HepG2 (cell line): ENCODE measurements around the gene LHB. TPM values are rescaled to one million over a fixed set of nuclear protein-coding genes. Genes with fewer than 3 reads are reported as not detected.
A peak's percentile ranks its signal among the peaks of the same experiment; 100 is the strongest.

Experiments used
- ATAC-seq: fragments of 200-7000 bp; cut with Tn5 transposase; 3 replicates; pipeline ENCODE4 v1.9.1; 2020; ENCODE audit warnings: mild to moderate bottlenecking, moderate library complexity
- BruUV-seq: library from RNA; stranded (reverse); fragments of 400-500 nt; replicated peaks from 2 replicates; lab custom pipeline; 2021; lab: Mats Ljungman, UMichigan
- CTCF ChIA-PET: fragments of 300-600 bp; formaldehyde crosslinking; extraction: SDS; loops from one replicate; lab custom pipeline; 2021; ENCODE audit warnings: low total read pairs, inconsistent platforms, low intra/inter-chr PET ratio; lab: Yijun Ruan, JAX
- POLR2A ChIA-PET: fragments of 350-600 bp; sonication (Branson Sonifier 250); formaldehyde crosslinking; loops from one replicate; lab custom pipeline; 2020; ENCODE audit warnings: antibody characterized with exemption, inconsistent platforms; lab: Yijun Ruan, JAX
- DNase-seq: peaks from one replicate; pipeline ENCODE4 v3.0.0-alpha.2; 2015; ENCODE audit warnings: low spot score
- FAIRE-seq: peaks from 3 replicates; lab custom pipeline; 2011; peaks lifted over from hg19 to GRCh38; lab: Jason Lieb, UNC
- H2AFZ ChIP-seq: one replicate; pipeline ENCODE4 v1.6.1; 2011; ENCODE audit warnings: low read length, inconsistent platforms
- H3K27ac ChIP-seq: fragments of 300-600 bp; 3 replicates; pipeline ENCODE4 v1.8.0; 2011; ENCODE audit warnings: mixed run types, mild to moderate bottlenecking, mixed read lengths, low read length, inconsistent platforms; ENCODE audit not compliant: insufficient read depth; ENCODE audit errors: extremely low read length
- H3K27me3 ChIP-seq, 2 experiments: fragments of 200-600 bp in 1 of 2; 2 replicates in 1 of 2; 3 replicates in 1 of 2; pipeline versions ENCODE4 v1.6.0 to v1.8.0; 2011; ENCODE audit warnings: low read length in 2 of 2, mild to moderate bottlenecking in 2 of 2, moderate library complexity in 2 of 2, inconsistent platforms in 1 of 2; ENCODE audit not compliant: insufficient read depth in 2 of 2, control insufficient read depth in 1 of 2
- H3K36me3 ChIP-seq, 2 experiments: fragments of 200-600 bp in 1 of 2; replicated peaks in 1 of 2; 2 replicates in 1 of 2; 3 replicates in 1 of 2; pipeline versions ENCODE4 v1.5.1 to v1.8.0; 2011; ENCODE audit warnings: low read length in 2 of 2, inconsistent platforms in 1 of 2; ENCODE audit not compliant: insufficient read depth in 2 of 2, control insufficient read depth in 1 of 2
- H3K4me1 ChIP-seq: 2 replicates; pipeline ENCODE4 v1.5.1; 2012; ENCODE audit warnings: low read length, inconsistent platforms; ENCODE audit not compliant: insufficient read depth
- H3K4me2 ChIP-seq: 2 replicates; pipeline ENCODE4 v1.6.0; 2011; ENCODE audit warnings: low read depth, low read length, inconsistent platforms
- H3K4me3 ChIP-seq, 3 experiments: fragments of 200-600 bp in 1 of 3; sonication (generic), shearing (Covaris generic) in 1 of 3; replicated peaks in 1 of 3; 2 replicates each; pipeline ENCODE4 v1.5.1; 2011 to 2016; ENCODE audit warnings: low read length in 3 of 3, inconsistent platforms in 2 of 3, low read depth in 2 of 3, mild to moderate bottlenecking in 2 of 3, control low read depth in 1 of 3, mixed read lengths in 1 of 3; ENCODE audit not compliant: insufficient read depth in 1 of 3
- H3K79me2 ChIP-seq: one replicate; pipeline ENCODE4 v1.6.1; 2011; ENCODE audit warnings: low read length, inconsistent platforms; ENCODE audit not compliant: insufficient read depth
- H3K9ac ChIP-seq: 2 replicates; pipeline ENCODE4 v1.6.0; 2011; ENCODE audit warnings: mild to moderate bottlenecking, low read depth, low read length, inconsistent platforms; ENCODE audit not compliant: insufficient read depth
- H3K9me3 ChIP-seq: 2 replicates; pipeline ENCODE4 v1.5.1; 2012; ENCODE audit warnings: mild to moderate bottlenecking, low read length
- H4K20me1 ChIP-seq: 2 replicates; pipeline ENCODE4 v1.6.0; 2011; ENCODE audit warnings: inconsistent platforms, mild to moderate bottlenecking, low read length, moderate library complexity; ENCODE audit not compliant: insufficient read depth
- AKNA ChIP-seq: sonication (generic); formaldehyde crosslinking; IDR thresholded peaks from 2 replicates; pipeline ENCODE4 v1.4.0; 2020; ENCODE audit warnings: missing genetic modification reagents, borderline replicate concordance
- IRF2 ChIP-seq: IDR thresholded peaks from 2 replicates; pipeline ENCODE4 v1.6.1; 2018; ENCODE audit warnings: missing genetic modification reagents, missing compliant biosample characterization
- RCOR2 ChIP-seq: IDR thresholded peaks from 2 replicates; pipeline ENCODE4 v1.6.1; 2016; ENCODE audit warnings: missing biosample characterization, missing genetic modification reagents
- SPEN ChIP-seq: sonication (generic); formaldehyde crosslinking; IDR thresholded peaks from 2 replicates; pipeline ENCODE4 v1.5.1; 2020; ENCODE audit warnings: low read depth, mild to moderate bottlenecking, missing genetic modification reagents
- YEATS4 ChIP-seq: sonication (generic); formaldehyde crosslinking; IDR thresholded peaks from 2 replicates; pipeline ENCODE4 v1.4.0; 2020; ENCODE audit warnings: missing genetic modification reagents, borderline replicate concordance
- ZNF251 ChIP-seq: sonication (generic); formaldehyde crosslinking; IDR thresholded peaks from 2 replicates; pipeline ENCODE4 v1.9.0; 2021; ENCODE audit warnings: mild to moderate bottlenecking, missing genetic modification reagents
- ZNF547 ChIP-seq: sonication (generic); formaldehyde crosslinking; IDR thresholded peaks from 2 replicates; pipeline ENCODE4 v1.5.1; 2020; ENCODE audit warnings: mild to moderate bottlenecking, missing genetic modification reagents
- WGBS: methylation state at CpG from one replicate; pipeline ENCODE4 v1.1.6; 2017; ENCODE audit warnings: low lambda C conversion rate; 5-methylcytosine and 5-hydroxymethylcytosine counted together
- in situ Hi-C: cut with HindIII; loops from 2 replicates; pipeline ENCODE4 v1.10.0; 2017; ENCODE audit warnings: low pct_unique_long_range_greater_than_20kb; ENCODE audit not compliant: extremely low pct_ligation_motif_present
- intact Hi-C: fragments of 100-400 bp; cut with micrococcal nuclease; formaldehyde crosslinking; loops from one replicate; pipeline ENCODE4 v1.10.0; 2022; ENCODE audit not compliant: unreplicated experiment
- polyA plus RNA-seq, 8 experiments: library from polyadenylated mRNA; depleted of rRNA in 3 of 8; stranded (reverse) in 7 of 8; unstranded in 1 of 8; fragments of >200 nt; fragmentation: Illumina TruSeq in 4 of 8; extraction: Trizol in 4 of 8; gene quantifications; 2 replicates each; pipeline versions ENCODE4 v1.2.1 to v1.2.3, GENCODE V29; 2011 to 2016; ENCODE audit warnings: low read depth in 4 of 8, missing spikeins in 1 of 8, mixed read lengths in 1 of 8; ENCODE audit not compliant: insufficient read depth in 1 of 8
- total RNA-seq, 5 experiments: library from RNA; depleted of rRNA; stranded (reverse); fragments of >200 nt; fragmentation: Illumina TruSeq; extraction: Trizol; gene quantifications; 2 replicates each; pipeline ENCODE4 v1.2.3, GENCODE V29; 2016; ENCODE audit warnings: low read depth in 1 of 5
- TF ChIP-seq, protein P1 (sequence below): sonication (generic); formaldehyde crosslinking; IDR thresholded peaks from 2 replicates; pipeline ENCODE4 v1.5.1; 2020; ENCODE audit warnings: mild to moderate bottlenecking, missing genetic modification reagents, borderline replicate concordance

The LHB gene
- total and polyA plus RNA-seq, 2 of the 13 experiments (the other 11 are each of a cell fraction or from before 2014, with no cell fraction given): not detected

DNA sequence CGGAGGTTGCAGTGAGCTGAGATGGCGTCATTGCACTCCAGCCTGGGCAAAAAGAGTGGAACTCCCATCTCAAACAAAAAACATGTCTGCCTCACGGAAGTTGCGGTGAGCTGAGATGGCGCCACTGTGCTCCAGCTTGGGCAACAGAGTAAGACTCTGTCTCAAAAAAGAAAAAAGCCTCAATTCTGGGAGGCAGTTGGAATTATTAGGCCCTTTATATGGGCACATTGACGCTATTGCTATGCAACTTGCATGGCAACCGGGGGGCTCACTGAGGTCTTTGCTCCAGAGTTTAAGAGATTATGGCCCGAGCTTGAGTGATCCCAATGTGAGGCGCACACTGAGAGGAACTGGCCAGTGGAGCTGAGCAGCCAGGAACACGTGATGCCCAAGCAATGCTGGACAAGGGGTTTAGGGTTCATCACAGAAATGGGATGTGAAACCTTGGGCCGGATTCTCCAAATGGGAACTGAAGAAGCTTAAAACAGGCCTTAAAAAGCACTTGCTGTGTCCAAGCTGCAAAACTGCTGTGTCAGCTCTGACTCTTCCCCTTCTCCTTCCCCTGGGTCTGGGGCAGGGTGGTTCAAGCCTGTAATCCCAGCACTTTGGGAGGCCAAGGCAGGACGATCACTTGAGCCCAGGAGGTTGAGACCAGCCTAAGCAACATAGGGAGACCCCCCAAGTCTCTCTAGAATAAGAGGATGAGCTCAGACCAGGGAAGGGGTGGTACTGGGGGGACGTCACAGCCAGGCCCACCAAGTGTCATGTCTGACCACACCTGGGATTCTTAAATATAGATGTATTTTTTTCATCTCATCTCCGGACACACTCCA is 49.3 kb downstream of the LHB start (continued):
- 0 out of 2 replicates have a peak, but pooled peaks have one; percentile 22 for TF ChIP-seq ZNF251 (CRISPR knock-in tag)
- TF ChIP-seq YEATS4 (CRISPR knock-in tag): peak; percentile 55; the same call in 1 of the 2 replicates
- TF ChIP-seq RCOR2: no peak
- no peak; the same call in 1 of the 2 replicates for TF ChIP-seq SPEN (CRISPR knock-in tag)

GRCh38 chr19:48966541-48967345 is 50.1 kb downstream of the LHB start:
- H3K27ac ChIP-seq: peak overlapping the region; percentile 86
- DNase-seq (no peak), ATAC-seq (no peak), FAIRE-seq (no peak)
- no peaks in the 10 kb centered on the region; a peak in 1 of 5 replicates for H3K27me3 ChIP-seq
- H3K79me2 ChIP-seq: peaks cover 25% of the 10 kb centered on the region
- in situ Hi-C loops (no loop called here), intact Hi-C loops (loop anchor here (10.0 kb wide), 2 partner anchors 92 to 182 kb away; partner anchors contain the start of gene PPP1R15A)
- H3K4me2 ChIP-seq: peak overlapping the region; percentile 97
- H2AFZ ChIP-seq: no peak overlapping the region
- H4K20me1 ChIP-seq: peaks cover 33% of the 10 kb centered on the region
- no peaks in the 10 kb centered on the region for H3K9me3 ChIP-seq
- 7% methylated on average over 9 of the region's 10 CpGs for WGBS
- peaks cover 3 to 25% of the 10 kb centered on the region in 2 experiments for H3K36me3 ChIP-seq
- H3K9ac ChIP-seq: peak overlapping the region; percentile 96
- BruUV-seq: no TSS peak
- peak overlapping the region; percentile 79 to 99 (median 89) for H3K4me3 ChIP-seq
- POLR2A ChIA-PET: interaction anchor here (0.8 to 5.6 kb wide), 17 partner anchors 9 to 160 kb away, joined by 3 to 153 read pairs (median 5); partner anchors contain the start of genes BAX, DHDH, GYS1 and NUCB1
- CTCF ChIA-PET: no interaction called here
- H3K4me1 ChIP-seq: peaks cover 34% of the 10 kb centered on the region
- TF ChIP-seq IRF2 (CRISPR knock-in tag) (peak; percentile 4; the same call in 1 of the 2 replicates), ZNF547 (CRISPR knock-in tag) (0 out of 2 replicates have a peak, but pooled peaks have one; percentile 32), AKNA (peak; percentile 31; the same call in 1 of the 2 replicates)
- TF ChIP-seq, protein P1, sequence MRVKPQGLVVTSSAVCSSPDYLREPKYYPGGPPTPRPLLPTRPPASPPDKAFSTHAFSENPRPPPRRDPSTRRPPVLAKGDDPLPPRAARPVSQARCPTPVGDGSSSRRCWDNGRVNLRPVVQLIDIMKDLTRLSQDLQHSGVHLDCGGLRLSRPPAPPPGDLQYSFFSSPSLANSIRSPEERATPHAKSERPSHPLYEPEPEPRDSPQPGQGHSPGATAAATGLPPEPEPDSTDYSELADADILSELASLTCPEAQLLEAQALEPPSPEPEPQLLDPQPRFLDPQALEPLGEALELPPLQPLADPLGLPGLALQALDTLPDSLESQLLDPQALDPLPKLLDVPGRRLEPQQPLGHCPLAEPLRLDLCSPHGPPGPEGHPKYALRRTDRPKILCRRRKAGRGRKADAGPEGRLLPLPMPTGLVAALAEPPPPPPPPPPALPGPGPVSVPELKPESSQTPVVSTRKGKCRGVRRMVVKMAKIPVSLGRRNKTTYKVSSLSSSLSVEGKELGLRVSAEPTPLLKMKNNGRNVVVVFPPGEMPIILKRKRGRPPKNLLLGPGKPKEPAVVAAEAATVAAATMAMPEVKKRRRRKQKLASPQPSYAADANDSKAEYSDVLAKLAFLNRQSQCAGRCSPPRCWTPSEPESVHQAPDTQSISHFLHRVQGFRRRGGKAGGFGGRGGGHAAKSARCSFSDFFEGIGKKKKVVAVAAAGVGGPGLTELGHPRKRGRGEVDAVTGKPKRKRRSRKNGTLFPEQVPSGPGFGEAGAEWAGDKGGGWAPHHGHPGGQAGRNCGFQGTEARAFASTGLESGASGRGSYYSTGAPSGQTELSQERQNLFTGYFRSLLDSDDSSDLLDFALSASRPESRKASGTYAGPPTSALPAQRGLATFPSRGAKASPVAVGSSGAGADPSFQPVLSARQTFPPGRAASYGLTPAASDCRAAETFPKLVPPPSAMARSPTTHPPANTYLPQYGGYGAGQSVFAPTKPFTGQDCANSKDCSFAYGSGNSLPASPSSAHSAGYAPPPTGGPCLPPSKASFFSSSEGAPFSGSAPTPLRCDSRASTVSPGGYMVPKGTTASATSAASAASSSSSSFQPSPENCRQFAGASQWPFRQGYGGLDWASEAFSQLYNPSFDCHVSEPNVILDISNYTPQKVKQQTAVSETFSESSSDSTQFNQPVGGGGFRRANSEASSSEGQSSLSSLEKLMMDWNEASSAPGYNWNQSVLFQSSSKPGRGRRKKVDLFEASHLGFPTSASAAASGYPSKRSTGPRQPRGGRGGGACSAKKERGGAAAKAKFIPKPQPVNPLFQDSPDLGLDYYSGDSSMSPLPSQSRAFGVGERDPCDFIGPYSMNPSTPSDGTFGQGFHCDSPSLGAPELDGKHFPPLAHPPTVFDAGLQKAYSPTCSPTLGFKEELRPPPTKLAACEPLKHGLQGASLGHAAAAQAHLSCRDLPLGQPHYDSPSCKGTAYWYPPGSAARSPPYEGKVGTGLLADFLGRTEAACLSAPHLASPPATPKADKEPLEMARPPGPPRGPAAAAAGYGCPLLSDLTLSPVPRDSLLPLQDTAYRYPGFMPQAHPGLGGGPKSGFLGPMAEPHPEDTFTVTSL (CRISPR knock-in tag): no peak
